RWPE2 (cell line): ENCODE measurements around the gene ZNF576.

Source experiments
- ATAC-seq: fragments of 200-7000 bp; cut with Tn5 transposase; 3 replicates; pipeline ENCODE4 v1.9.1; 2021; ENCODE audit warnings: low read depth
- DNase-seq: peaks from one replicate; pipeline ENCODE4 v3.0.0-alpha.2; 2020; ENCODE audit warnings: low spot score
- H3K27ac ChIP-seq: fragments of 450-650 bp; 2 replicates; pipeline ENCODE4 v1.5.1; 2017; ENCODE audit warnings: mild to moderate bottlenecking; ENCODE audit not compliant: poor library complexity, severe bottlenecking
- H3K27me3 ChIP-seq: fragments of 250-450 bp; sonication (Bioruptor Pico); 2 replicates; pipeline ENCODE4 v1.5.1; 2021; ENCODE audit warnings: mild to moderate bottlenecking, moderate library complexity; ENCODE audit not compliant: insufficient read depth, poor library complexity, severe bottlenecking
- H3K36me3 ChIP-seq: fragments of 250-450 bp; sonication (Bioruptor Pico); 2 replicates; pipeline ENCODE4 v1.5.1; 2020; ENCODE audit warnings: low read depth, mild to moderate bottlenecking, moderate library complexity
- H3K4me1 ChIP-seq: fragments of 250-450 bp; sonication (Bioruptor Pico); 2 replicates; pipeline ENCODE4 v1.5.1; 2021; ENCODE audit warnings: mild to moderate bottlenecking, moderate library complexity; ENCODE audit not compliant: insufficient read depth, poor library complexity, severe bottlenecking
- H3K4me3 ChIP-seq: fragments of 250-450 bp; sonication (Bioruptor Pico); 2 replicates; pipeline ENCODE4 v1.5.1; 2021; ENCODE audit warnings: mild to moderate bottlenecking, moderate library complexity; ENCODE audit not compliant: severe bottlenecking
- H3K9me3 ChIP-seq: fragments of 250-450 bp; sonication (Bioruptor Pico); 2 replicates; pipeline ENCODE4 v1.5.1; 2021; ENCODE audit warnings: mild to moderate bottlenecking, moderate library complexity; ENCODE audit not compliant: severe bottlenecking
- CTCF ChIP-seq: fragments of 450-650 bp; IDR thresholded peaks from one replicate; pipeline ENCODE4 v1.5.1; 2017; ENCODE audit warnings: mild to moderate bottlenecking, moderate library complexity; ENCODE audit not compliant: poor library complexity, severe bottlenecking

The ZNF576 gene

GRCh38 chr19:43636121-43636683 lies 39.8 kb downstream of the ZNF576 start:
- Histone ChIP-seq H3K9me3 (no peaks in the 10 kb centered on the region), H3K27ac (no peak overlapping the region)
- DNase-seq, result no peak

DNA sequence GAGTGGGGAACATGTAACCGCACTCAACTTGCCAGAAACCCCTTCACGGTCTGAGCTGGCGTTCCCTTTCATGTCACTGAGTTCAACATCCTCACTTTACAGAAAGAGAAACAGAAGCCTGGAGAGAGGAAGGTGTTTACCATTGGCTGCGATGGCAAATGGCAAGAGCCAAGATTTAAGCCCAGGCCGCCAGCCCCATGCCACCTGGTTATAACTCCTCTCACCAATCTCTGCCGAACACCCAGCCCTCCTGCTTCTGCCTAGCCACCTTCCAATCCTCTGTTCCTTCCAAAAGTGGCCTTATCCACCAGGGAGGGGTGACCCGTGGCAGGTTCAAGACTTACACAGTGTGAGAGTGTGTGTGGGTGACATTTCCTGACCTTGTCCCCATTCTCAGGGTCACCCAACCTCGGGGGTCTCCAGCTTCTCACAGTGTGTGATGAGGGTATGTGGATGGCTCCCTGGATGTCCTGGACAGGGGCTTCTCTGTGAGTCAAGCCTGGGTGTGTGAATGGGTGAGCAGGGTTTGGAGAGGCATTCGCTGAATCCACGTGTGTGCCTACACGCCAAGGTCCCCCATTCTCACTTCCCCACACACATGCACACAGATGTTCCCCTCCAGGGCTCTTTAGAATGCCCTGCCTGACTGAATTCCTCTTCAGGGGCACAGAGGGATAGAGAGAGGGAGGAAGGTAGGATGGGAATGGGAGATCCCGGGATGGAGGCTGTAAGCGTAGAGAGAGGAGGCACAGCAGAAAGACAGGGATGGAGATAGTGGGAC lies 42.0 kb downstream of the ZNF576 start:
- no peak for DNase-seq
- Histone ChIP-seq H3K27ac (no peak overlapping the region), H3K4me1 (peaks cover 8% of the 10 kb centered on the region), H3K36me3 (no peaks in the 10 kb centered on the region), H3K9me3 (no peaks in the 10 kb centered on the region), H3K4me3 (no peak overlapping the region), H3K27me3 (peaks cover 15% of the 10 kb centered on the region)
- ATAC-seq, result no peak
- no peak for TF ChIP-seq CTCF

More at GRCh38 chr19:43636121-43636683, 39.8 kb downstream of the ZNF576 start:
- no peaks in the 10 kb centered on the region for H3K36me3 ChIP-seq
- H3K4me3 ChIP-seq, result no peak overlapping the region
- H3K27me3 ChIP-seq, result peaks cover 15% of the 10 kb centered on the region
- no peak for TF ChIP-seq CTCF
- peaks cover 8% of the 10 kb centered on the region for H3K4me1 ChIP-seq
- ATAC-seq, result no peak

- no peak for TF ChIP-seq CTCF
- no peaks in the 10 kb centered on the region for H3K36me3 ChIP-seq
- ATAC-seq, result no peak
- no peak overlapping the region for H3K27ac ChIP-seq
- H3K4me3 ChIP-seq, result peak overlapping the region; percentile 40
- no peak for DNase-seq
- peaks cover 15% of the 10 kb centered on the region for H3K27me3 ChIP-seq
- no peaks in the 10 kb centered on the region for H3K9me3 ChIP-seq
- H3K4me1 ChIP-seq, result peaks cover 7% of the 10 kb centered on the region
Measured at GRCh38 chr19:43638995-43639518, 42.7 kb downstream of the ZNF576 start.

DNA sequence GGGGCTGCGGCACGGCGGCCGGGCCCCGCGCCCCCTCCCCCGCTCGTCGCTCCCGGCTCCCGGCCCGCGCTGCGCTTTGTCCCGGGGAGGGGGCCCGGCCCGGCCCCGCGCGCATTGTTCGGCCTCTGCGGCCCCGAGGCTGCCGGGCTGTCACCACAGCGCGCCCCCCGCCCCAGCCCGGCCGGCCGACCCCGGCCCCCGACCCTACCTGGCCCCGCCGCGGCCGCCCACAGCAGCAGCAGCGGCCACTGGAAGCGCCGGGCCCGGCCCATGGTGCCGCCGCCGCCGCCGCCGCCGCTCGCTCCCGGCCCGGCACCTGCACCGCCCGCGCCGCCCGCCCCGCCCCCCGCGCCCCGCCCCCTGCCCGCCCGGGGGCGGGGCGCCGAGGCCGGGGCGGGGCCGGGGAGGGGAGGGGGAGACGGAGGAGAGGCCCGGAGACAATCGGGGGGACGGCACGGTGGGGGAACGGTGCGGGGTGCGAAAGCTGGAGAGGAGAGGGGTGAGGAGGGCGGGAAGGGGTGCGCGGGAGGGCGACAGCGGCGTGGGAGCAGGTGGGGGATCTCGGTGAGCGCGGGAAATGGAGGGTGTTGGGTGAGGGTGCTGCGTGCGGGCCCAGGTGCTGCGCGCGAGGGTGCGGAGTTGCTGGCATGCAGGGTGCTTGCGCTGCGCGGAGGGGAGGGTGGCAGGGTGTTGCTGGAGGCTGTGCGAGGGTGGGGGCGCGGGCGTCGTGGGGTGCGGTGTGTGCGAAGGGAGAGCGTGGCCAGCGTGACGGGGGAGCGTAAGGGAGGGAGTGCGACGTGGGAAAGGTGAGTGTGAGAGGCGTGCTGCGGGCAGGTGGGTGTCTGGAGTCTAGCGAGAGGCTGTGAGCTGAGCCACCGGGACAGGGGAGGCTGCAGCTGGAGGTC lies 43.4 kb downstream of the ZNF576 start, which contains the start of gene CADM4:
CADM4 (minus strand) TSS at position 332 of the 905 bp plus-strand sequence; CDS start at position 272, 60 bp downstream.
- ATAC-seq, result peak; percentile 57
- no peak for TF ChIP-seq CTCF
- Histone ChIP-seq H3K27me3 (peaks cover 15% of the 10 kb centered on the region), H3K9me3 (no peaks in the 10 kb centered on the region), H3K27ac (no peak within 1 kb of the TSS), H3K36me3 (no peaks in the 10 kb centered on the region), H3K4me1 (peaks cover 1% of the 10 kb centered on the region), H3K4me3 (peak within 1 kb of the TSS; percentile 40)
- no peak for DNase-seq
